Liver (tissue), 3 donors: ENCODE results near the gene SNX13.

Source experiments
- HNF4A ChIP-seq, 2 donors: conservative IDR thresholded peaks; 2 replicates each; pipeline ENCODE4 v1.6.1; 2016; ENCODE audit warnings: antibody characterized with exemption in 2 of 2, mild to moderate bottlenecking in 2 of 2
- TAF1 ChIP-seq: conservative IDR thresholded peaks from 2 replicates; pipeline ENCODE4 v1.6.1; 2016; ENCODE audit warnings: antibody characterized with exemption, mild to moderate bottlenecking
- TF ChIP-seq, protein P1 (sequence below): fragments of 150-350 bp; IDR thresholded peaks from 2 replicates; pipeline ENCODE4 v1.5.1; 2017; ENCODE audit warnings: improper control_type of control experiment, low read depth, low read length; ENCODE audit not compliant: missing input control
- donor health status: healthy.
- donor health status: healthy.

DNA sequence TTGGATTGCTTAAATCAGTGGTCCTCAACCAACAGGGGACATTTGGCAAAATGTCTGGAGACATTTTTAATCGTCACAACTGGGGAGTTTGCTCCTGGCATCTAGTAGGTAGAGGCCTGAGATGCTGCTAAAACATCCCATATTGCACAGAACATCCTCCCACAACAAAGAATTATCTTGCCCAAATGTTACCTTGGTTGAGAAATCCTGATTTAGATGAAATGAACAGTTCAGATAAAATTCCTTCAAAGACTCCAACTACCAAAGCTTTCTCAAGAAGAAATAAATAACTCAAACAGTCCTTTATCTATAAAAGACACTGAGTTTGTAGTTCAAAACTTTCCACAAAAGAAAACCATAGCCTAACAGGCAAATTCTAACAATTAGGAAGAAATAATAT, 160.9 kb downstream of the SNX13 start:
- TF ChIP-seq, protein P1, sequence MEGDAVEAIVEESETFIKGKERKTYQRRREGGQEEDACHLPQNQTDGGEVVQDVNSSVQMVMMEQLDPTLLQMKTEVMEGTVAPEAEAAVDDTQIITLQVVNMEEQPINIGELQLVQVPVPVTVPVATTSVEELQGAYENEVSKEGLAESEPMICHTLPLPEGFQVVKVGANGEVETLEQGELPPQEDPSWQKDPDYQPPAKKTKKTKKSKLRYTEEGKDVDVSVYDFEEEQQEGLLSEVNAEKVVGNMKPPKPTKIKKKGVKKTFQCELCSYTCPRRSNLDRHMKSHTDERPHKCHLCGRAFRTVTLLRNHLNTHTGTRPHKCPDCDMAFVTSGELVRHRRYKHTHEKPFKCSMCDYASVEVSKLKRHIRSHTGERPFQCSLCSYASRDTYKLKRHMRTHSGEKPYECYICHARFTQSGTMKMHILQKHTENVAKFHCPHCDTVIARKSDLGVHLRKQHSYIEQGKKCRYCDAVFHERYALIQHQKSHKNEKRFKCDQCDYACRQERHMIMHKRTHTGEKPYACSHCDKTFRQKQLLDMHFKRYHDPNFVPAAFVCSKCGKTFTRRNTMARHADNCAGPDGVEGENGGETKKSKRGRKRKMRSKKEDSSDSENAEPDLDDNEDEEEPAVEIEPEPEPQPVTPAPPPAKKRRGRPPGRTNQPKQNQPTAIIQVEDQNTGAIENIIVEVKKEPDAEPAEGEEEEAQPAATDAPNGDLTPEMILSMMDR, result no peak
- TF ChIP-seq TAF1 (no peak), HNF4A (conservative IDR thresholded peaks at IDR 0.05) (no peak)
